ENCODE results near the gene VAMP1. TPM values are rescaled to one million over a fixed set of nuclear protein-coding genes. Genes with fewer than 3 reads are reported as not detected.

Gene VAMP1
- total and polyA plus RNA-seq, 2 of the 13 experiments (the other 11 are each of a cell fraction or from before 2014, with no cell fraction given), result 2.5 to 7.4 TPM

DNA sequence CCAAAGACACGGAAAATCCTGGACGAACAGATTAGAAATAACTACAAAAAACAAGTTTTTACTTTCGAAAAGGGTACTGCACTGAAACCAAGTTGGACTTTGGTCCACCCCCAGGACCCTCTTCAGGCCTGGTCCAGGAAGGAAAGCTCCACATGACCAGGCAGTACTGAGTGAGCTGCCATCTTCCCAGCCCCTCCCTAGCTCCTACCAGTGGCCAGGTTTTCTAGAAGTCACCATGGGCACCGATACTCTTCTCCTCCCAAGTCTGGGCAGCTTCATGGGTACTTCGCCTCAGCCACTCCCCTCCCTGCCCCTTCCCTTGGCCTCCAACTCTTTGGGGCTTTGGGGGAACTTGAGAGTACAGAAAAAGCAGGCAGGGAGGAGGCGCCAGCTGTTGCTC, 6.6 kb downstream of the VAMP1 start:
- FAIRE-seq (no peak), DNase-seq (ENCODE audit: low spot score) (no peak), ATAC-seq (no peak)
- WGBS (ENCODE audit: low lambda C conversion rate), result 94% methylated on average over 6 of the region's 6 CpGs
- Histone ChIP-seq H3K4me3 (replicated peaks in 1 of 3; ENCODE audit: insufficient read depth in 1 of 3, low read depth in 2 of 3, low read length in 3 of 3) (no peak overlapping the region), H3K4me2 (ENCODE audit: low read depth, low read length) (no peak overlapping the region), H3K9me3 (ENCODE audit: low read length) (no peaks in the 10 kb centered on the region), H3K79me2 (ENCODE audit: insufficient read depth, low read length) (no peaks in the 10 kb centered on the region), H3K4me1 (ENCODE audit: insufficient read depth, low read length) (peaks cover 17% of the 10 kb centered on the region), H3K27ac (ENCODE audit: extremely low read length, insufficient read depth, low read length) (no peak overlapping the region), H3K9ac (ENCODE audit: insufficient read depth, low read depth, low read length) (no peak overlapping the region), H2AFZ (ENCODE audit: low read length) (no peak overlapping the region), H3K36me3 (replicated peaks in 1 of 2; ENCODE audit: control insufficient read depth in 1 of 2, insufficient read depth in 2 of 2, low read length in 2 of 2) (peaks cover 20 to 37% of the 10 kb centered on the region in 2 experiments), H4K20me1 (ENCODE audit: insufficient read depth, low read length) (no peaks in the 10 kb centered on the region), H3K27me3 (ENCODE audit: control insufficient read depth in 1 of 2, insufficient read depth in 2 of 2, low read length in 2 of 2) (no peaks in the 10 kb centered on the region)
- BruUV-seq (replicated peaks), result no TSS peak
- ChIA-PET POLR2A (interaction anchor here (0.9 to 1.8 kb wide), 2 partner anchors 12 to 127 kb away, joined by 3 to 8 read pairs; partner anchors contain the start of gene TAPBPL), CTCF (ENCODE audit: low intra/inter-chr PET ratio, low total read pairs) (no interaction called here)
- intact Hi-C loops (cut with micrococcal nuclease; ENCODE audit: unreplicated experiment) (loop anchor here (10.0 kb wide), 1 partner anchor 129 kb away; no protein-coding TSS in a partner anchor), in situ Hi-C loops (cut with HindIII; ENCODE audit: extremely low pct_ligation_motif_present, low pct_unique_long_range_greater_than_20kb) (loop anchor here (5.0 to 25.0 kb wide), 2 partner anchors 42 to 402 kb away; no protein-coding TSS in a partner anchor)
- TF ChIP-seq ZNF160 (CRISPR knock-in tag; IDR thresholded peaks at IDR 0.05), result no peak
- no peak for TF ChIP-seq ZNF354B (CRISPR knock-in tag; IDR thresholded peaks at IDR 0.05)
- no peak for TF ChIP-seq YY1 (IDR thresholded peaks at IDR 0.05; ENCODE audit: insufficient read depth, insufficient replicate concordance, low read depth, low read length)
- TF ChIP-seq, protein P1, sequence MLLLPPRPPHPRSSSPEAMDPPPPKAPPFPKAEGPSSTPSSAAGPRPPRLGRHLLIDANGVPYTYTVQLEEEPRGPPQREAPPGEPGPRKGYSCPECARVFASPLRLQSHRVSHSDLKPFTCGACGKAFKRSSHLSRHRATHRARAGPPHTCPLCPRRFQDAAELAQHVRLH (CRISPR knock-in tag; IDR thresholded peaks at IDR 0.05; ENCODE audit: borderline replicate concordance, low read depth), result no peak
- TF ChIP-seq HES4 (CRISPR knock-in tag; IDR thresholded peaks at IDR 0.05; ENCODE audit: borderline replicate concordance), result no peak
- TF ChIP-seq, protein P2, sequence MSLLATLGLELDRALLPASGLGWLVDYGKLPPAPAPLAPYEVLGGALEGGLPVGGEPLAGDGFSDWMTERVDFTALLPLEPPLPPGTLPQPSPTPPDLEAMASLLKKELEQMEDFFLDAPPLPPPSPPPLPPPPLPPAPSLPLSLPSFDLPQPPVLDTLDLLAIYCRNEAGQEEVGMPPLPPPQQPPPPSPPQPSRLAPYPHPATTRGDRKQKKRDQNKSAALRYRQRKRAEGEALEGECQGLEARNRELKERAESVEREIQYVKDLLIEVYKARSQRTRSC (CRISPR knock-in tag; IDR thresholded peaks at IDR 0.05; ENCODE audit: low read depth), result no peak
- TF ChIP-seq, protein P3, sequence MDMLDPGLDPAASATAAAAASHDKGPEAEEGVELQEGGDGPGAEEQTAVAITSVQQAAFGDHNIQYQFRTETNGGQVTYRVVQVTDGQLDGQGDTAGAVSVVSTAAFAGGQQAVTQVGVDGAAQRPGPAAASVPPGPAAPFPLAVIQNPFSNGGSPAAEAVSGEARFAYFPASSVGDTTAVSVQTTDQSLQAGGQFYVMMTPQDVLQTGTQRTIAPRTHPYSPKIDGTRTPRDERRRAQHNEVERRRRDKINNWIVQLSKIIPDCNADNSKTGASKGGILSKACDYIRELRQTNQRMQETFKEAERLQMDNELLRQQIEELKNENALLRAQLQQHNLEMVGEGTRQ (IDR thresholded peaks at IDR 0.05; ENCODE audit: low read depth, low read length), result no peak
- TF ChIP-seq, protein P3 (CRISPR knock-in tag; IDR thresholded peaks at IDR 0.05; ENCODE audit: borderline replicate concordance), result no peak
- no peak for TF ChIP-seq ZNF274 (CRISPR knock-in tag; IDR thresholded peaks at IDR 0.05)
- no peak for TF ChIP-seq KMT2B (CRISPR knock-in tag; IDR thresholded peaks at IDR 0.05)
- no peak for TF ChIP-seq ZNF501 (CRISPR knock-in tag; IDR thresholded peaks at IDR 0.05)
- TF ChIP-seq PAWR (CRISPR knock-in tag; IDR thresholded peaks at IDR 0.05; ENCODE audit: borderline replicate concordance), result no peak
